WERI-Rb-1 (cell line): ENCODE results near the gene KCNH8.

Source experiments
- DNase-seq: peaks from one replicate; pipeline ENCODE4 v3.0.0-alpha.2; 2020
- H3K27ac ChIP-seq: fragments of 250-450 bp; sonication (Bioruptor Pico); 2 replicates; pipeline ENCODE4 v1.5.1; 2020; ENCODE audit warnings: mild to moderate bottlenecking, moderate library complexity
- H3K27me3 ChIP-seq: fragments of 250-450 bp; sonication (Bioruptor Pico); 2 replicates; pipeline ENCODE4 v1.5.1; 2021; ENCODE audit warnings: mild to moderate bottlenecking, low read depth, moderate library complexity; ENCODE audit not compliant: insufficient read depth, severe bottlenecking
- H3K36me3 ChIP-seq: fragments of 250-450 bp; sonication (Bioruptor Pico); 2 replicates; pipeline ENCODE4 v1.5.1; 2020; ENCODE audit warnings: mild to moderate bottlenecking, moderate library complexity
- H3K4me3 ChIP-seq: 2 replicates; pipeline ENCODE4 v1.5.1; 2011; ENCODE audit warnings: low read depth, mild to moderate bottlenecking, control low read depth, low read length
- H3K9me3 ChIP-seq: fragments of 250-450 bp; sonication (Bioruptor Pico); 2 replicates; pipeline ENCODE4 v1.5.1; 2021; ENCODE audit warnings: mild to moderate bottlenecking, moderate library complexity; ENCODE audit not compliant: severe bottlenecking
- TF ChIP-seq, protein P1 (sequence below): IDR thresholded peaks from 2 replicates; pipeline ENCODE4 v1.5.1; 2011; ENCODE audit warnings: low read depth, mild to moderate bottlenecking, control low read depth, inconsistent platforms, low read length

KCNH8 gene

DNA sequence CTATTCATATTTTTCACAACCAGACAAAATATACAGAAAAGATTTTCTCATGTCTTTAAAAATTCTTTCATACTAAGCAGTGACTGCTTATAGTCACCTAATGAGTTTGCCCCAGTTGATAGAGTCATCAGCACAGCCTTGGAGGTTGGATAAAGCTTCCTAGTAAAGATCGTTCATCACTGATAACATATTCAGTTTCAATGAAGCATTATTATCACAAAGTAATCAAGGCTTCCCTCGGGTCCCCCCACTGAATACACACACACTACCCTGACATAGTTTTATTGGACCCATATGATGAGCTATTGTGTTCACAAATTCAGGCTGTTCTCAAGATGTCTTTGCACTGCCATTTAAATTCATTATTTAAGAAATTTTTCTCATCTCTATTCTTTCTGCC lies 297.8 kb downstream of the KCNH8 start:
- Histone ChIP-seq H3K4me3 (no peak overlapping the region), H3K9me3 (no peaks in the 10 kb centered on the region), H3K27ac (no peak overlapping the region), H3K27me3 (no peaks in the 10 kb centered on the region), H3K36me3 (no peaks in the 10 kb centered on the region; the same call in 1 of the 2 replicates)
- DNase-seq = no peak
- TF ChIP-seq, protein P1, sequence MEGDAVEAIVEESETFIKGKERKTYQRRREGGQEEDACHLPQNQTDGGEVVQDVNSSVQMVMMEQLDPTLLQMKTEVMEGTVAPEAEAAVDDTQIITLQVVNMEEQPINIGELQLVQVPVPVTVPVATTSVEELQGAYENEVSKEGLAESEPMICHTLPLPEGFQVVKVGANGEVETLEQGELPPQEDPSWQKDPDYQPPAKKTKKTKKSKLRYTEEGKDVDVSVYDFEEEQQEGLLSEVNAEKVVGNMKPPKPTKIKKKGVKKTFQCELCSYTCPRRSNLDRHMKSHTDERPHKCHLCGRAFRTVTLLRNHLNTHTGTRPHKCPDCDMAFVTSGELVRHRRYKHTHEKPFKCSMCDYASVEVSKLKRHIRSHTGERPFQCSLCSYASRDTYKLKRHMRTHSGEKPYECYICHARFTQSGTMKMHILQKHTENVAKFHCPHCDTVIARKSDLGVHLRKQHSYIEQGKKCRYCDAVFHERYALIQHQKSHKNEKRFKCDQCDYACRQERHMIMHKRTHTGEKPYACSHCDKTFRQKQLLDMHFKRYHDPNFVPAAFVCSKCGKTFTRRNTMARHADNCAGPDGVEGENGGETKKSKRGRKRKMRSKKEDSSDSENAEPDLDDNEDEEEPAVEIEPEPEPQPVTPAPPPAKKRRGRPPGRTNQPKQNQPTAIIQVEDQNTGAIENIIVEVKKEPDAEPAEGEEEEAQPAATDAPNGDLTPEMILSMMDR = no peak

DNA sequence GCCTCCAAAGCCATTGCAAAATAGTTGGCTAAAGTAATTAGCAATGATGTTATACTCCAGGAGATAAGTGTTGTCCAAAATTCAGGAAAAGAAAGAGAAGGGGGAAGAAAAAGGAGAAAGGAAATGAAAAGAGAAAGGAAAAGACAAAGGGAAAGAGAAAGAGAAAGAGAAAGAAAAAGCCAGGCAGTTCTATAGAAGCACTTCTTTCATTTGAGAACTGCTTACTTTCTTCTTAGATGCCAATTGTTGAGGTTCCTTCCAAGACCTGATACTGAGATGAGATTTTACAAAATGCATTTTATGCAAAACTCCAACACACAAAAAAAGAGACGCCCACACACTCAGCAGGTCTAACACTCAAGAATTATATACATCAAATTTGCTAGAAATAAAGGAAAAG lies 298.4 kb downstream of the KCNH8 start:
- TF ChIP-seq, protein P1 = no peak
- no peaks in the 10 kb centered on the region for H3K27me3 ChIP-seq
- no peak for DNase-seq
- no peaks in the 10 kb centered on the region for H3K9me3 ChIP-seq
- H3K4me3 ChIP-seq = no peak overlapping the region
- H3K36me3 ChIP-seq = no peaks in the 10 kb centered on the region; the same call in 1 of the 2 replicates
- H3K27ac ChIP-seq = no peak overlapping the region

DNA sequence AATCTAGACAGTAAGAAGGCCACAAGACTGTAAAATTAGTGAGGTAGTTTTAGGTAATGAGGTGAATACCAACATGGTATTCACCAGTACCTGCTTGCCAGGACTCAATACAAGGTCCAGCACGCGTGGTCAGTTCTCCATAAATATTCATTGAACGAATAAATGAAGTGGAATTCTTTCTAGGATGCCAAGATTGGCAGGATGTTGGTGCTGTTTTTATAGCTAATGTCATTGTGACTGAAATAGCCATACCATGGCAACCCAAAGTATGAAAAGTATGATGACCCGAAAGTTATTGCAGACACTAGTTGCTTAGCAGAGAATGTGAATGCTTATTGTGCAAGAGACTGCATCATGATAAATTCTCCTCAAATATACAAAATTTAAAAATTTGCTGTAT lies 307.2 kb downstream of the KCNH8 start:
- DNase-seq = no peak
- TF ChIP-seq, protein P1 = no peak
- peaks cover 5% of the 10 kb centered on the region for H3K36me3 ChIP-seq
- H3K27ac ChIP-seq = no peak overlapping the region
- no peaks in the 10 kb centered on the region for H3K9me3 ChIP-seq
- H3K4me3 ChIP-seq = no peak overlapping the region
- H3K27me3 ChIP-seq = no peaks in the 10 kb centered on the region

DNA sequence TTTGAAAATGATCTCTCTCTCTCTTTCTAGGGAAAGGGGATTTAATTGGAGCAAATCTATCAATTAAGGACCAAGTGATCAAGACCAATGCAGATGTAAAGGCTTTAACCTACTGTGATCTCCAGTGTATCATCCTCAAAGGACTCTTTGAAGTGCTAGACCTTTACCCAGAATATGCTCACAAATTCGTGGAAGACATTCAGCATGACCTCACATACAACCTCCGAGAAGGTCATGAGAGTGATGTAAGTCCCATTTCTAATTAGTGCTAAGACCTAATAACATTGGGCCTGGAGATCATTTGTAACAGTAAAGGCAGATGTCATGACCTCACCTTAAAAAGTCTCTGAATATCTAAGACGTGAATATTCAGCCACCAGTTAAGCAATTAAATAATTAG lies 308.4 kb downstream of the KCNH8 start:
- no peak for DNase-seq
- Histone ChIP-seq H3K27me3 (no peaks in the 10 kb centered on the region), H3K27ac (no peak overlapping the region), H3K36me3 (peaks cover 5% of the 10 kb centered on the region; the same call in 1 of the 2 replicates), H3K9me3 (peaks cover under 1% of the 10 kb centered on the region), H3K4me3 (no peak overlapping the region)
- TF ChIP-seq, protein P1 = no peak

DNA sequence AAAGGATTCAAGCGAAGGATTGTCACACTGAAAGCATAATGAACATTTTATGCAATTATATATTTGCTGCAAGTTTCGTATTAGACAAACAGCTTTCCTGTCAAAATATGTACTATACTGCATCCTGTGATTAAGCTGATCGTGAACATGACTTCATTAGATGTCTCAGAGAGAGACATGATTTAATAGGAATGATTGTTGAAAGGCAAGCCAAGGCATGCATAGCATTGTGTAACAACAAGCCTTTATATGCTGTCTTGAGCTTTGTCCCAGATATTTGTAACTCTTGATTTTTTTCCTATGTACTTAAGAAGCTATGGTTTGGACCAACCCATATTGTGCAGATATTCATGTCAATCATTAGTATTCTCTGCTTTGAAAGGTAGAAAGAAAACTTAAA lies 309.1 kb downstream of the KCNH8 start:
- H3K27ac ChIP-seq = no peak overlapping the region
- DNase-seq = no peak
- H3K36me3 ChIP-seq = peaks cover 5% of the 10 kb centered on the region; the same call in 1 of the 2 replicates
- TF ChIP-seq, protein P1 = no peak
- H3K4me3 ChIP-seq = no peak overlapping the region
- H3K9me3 ChIP-seq = peaks cover 3% of the 10 kb centered on the region
- H3K27me3 ChIP-seq = no peaks in the 10 kb centered on the region

DNA sequence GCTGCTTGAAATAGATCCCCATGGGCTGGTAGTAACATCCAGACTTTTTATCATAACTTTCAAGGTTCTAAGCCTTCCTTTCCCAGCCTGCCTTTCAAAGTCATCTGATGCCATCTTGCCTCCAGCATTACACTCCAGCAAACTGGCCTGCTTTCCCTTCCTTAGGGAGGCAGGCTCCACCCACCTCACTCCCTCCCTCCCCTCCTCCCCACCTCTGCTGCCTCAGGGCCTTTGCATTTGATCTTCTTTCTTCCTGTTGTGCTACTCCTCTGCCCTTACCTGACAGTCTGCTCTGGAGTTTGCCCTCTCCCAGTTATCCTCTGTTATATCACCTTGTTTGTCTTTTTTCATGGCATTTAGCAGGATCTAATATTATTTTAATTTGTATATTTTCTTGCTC lies 319.5 kb downstream of the KCNH8 start:
- TF ChIP-seq, protein P1 = no peak

More for the DNA sequence above, 319.5 kb downstream of the KCNH8 start:
- Histone ChIP-seq H3K9me3 (no peaks in the 10 kb centered on the region), H3K27ac (no peak overlapping the region), H3K27me3 (no peaks in the 10 kb centered on the region), H3K4me3 (no peak overlapping the region), H3K36me3 (no peaks in the 10 kb centered on the region; the same call in 1 of the 2 replicates)
- no peak for DNase-seq
